GM10266 (cell line): ENCODE data around the gene MED26.
"Not testable (repeated sequence)": the region's sequence is repeated elsewhere in the genome, so short reads cannot be mapped to it uniquely, and the experiment has no call there.

ENCODE experiments used
- DNase-seq: peaks from one replicate; pipeline ENCODE4 v3.0.0; 2012; ENCODE audit errors: extremely low spot score
- TF ChIP-seq, protein P1 (sequence below): IDR thresholded peaks from 2 replicates; pipeline ENCODE4 v1.5.1; 2012; ENCODE audit warnings: mild to moderate bottlenecking, low read depth; ENCODE audit not compliant: control insufficient read depth, insufficient read depth; ENCODE audit errors: missing control alignments

Gene MED26

DNA sequence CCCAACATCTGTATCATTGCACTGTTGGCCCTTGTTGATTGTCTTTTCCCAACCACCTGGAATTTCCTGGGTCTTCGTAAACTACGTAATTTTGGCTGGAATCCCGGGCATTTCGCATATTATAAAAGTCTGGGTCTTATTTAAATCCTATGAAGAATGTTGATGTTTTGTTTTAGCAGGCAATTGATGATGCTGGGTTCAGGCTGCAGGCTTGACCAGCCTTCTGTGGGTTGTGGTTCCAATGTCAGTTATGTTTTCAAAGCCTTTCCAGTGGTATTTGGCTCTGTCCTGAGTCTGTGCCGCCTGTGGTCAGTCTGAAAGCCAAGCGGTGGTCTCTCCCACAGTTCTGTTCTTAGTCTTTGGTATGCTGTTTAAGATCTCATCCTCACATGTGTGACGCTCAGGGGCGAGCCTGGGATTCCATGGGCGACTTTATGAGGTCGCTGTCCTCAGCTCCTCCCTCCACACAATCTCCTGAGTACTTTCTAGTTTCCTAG, 68.2 kb downstream of the MED26 start:
- DNase-seq = no peak
- TF ChIP-seq, protein P1, sequence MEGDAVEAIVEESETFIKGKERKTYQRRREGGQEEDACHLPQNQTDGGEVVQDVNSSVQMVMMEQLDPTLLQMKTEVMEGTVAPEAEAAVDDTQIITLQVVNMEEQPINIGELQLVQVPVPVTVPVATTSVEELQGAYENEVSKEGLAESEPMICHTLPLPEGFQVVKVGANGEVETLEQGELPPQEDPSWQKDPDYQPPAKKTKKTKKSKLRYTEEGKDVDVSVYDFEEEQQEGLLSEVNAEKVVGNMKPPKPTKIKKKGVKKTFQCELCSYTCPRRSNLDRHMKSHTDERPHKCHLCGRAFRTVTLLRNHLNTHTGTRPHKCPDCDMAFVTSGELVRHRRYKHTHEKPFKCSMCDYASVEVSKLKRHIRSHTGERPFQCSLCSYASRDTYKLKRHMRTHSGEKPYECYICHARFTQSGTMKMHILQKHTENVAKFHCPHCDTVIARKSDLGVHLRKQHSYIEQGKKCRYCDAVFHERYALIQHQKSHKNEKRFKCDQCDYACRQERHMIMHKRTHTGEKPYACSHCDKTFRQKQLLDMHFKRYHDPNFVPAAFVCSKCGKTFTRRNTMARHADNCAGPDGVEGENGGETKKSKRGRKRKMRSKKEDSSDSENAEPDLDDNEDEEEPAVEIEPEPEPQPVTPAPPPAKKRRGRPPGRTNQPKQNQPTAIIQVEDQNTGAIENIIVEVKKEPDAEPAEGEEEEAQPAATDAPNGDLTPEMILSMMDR = no peak

DNA sequence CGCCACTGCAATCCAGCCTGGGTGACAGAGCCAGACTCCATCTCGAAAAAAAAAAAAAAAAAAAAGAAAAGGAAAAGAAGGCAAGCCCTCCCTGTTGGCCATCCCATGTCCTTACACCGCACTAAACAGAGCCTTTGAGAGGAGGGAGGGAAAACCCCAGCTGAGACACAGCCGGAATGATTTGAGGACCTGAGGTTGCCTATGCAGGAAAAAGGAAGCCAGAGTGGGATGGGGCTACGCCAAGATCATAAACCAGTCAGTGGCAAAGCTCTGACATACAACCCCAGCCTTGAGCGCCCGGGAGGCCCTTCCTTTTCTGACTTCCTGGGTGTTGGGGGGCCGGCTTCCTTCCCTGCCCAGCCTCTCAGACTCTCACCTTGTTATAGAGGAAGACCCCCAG, 73.2 kb downstream of the MED26 start:
- no peak for DNase-seq
- TF ChIP-seq, protein P1 = no peak

DNA sequence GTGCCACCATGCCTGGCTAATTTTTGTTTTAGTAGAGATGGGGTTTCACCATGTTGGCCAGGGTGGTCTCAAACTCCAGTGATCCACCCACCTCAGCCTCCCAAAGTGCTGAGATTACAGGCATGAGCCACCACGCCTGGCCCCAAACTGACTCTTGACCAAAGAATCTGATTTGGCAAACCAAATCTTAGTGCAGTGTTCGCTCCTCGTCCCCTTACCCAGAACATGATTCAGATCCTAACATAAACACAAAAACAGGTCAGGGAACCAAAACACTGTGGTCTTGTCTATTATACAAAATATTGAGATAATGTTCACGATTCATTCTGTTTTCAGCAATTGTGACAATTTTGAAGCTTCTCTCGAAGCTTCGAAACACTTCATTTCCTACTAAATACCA, 76.1 kb downstream of the MED26 start:
- not testable (repeated sequence) for DNase-seq

DNA sequence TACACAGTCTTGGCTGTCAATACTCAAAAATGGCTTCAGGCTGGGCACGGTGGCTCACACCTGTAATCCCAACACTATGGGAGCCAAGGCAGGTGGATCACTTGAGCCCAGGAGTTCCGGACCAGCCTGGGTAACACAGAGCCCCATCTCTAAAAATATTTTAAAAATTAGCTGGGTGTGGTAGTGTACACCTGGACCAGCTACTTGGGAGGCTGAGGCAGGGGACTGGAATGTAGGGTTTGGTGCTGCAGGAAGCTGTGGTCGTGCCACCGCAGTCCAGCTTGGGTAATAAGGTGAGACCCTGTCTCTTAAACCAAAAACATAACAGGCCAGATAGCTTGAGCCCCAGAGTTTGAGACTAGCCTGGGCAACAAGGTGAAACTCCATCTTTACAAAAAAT, 79.0 kb downstream of the MED26 start:
- no peak for DNase-seq
- TF ChIP-seq, protein P1 = no peak

DNA sequence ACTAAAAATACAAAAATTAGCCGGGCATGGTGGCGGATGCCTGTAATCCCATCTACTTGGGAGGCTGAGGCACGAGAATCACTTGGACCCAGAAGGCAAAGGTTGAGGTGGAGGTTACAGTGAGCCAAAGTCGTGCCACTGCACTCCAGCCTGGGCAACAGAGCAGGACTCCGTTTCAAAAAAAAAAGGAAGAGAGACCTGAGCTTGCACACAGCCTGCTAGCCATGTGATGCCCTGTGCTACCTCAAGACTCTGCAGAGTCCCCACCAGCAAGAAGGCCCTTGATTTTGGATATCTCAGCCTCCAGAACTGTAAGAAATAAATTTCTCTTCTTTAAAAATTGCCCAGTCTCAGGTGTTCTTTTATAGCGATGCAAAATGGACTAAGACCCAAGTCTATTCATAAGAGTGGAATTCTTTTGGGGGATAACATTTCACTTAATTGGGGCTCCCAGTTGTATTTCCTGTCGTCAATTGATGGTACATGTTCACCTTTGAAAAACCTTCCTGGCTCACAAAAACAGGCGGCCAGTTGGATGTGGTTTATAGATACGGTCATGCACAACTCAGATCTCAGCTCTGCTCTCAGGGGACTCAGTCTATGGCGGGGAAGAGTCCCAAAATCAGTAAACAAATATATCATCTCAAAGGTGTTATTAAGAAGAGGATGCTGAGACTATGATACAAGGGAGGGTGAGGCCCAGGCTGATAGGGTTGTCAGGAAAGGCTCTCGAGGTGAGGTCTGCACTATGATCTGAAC, 83.4 kb downstream of the MED26 start:
- TF ChIP-seq, protein P1 = no peak

DNA sequence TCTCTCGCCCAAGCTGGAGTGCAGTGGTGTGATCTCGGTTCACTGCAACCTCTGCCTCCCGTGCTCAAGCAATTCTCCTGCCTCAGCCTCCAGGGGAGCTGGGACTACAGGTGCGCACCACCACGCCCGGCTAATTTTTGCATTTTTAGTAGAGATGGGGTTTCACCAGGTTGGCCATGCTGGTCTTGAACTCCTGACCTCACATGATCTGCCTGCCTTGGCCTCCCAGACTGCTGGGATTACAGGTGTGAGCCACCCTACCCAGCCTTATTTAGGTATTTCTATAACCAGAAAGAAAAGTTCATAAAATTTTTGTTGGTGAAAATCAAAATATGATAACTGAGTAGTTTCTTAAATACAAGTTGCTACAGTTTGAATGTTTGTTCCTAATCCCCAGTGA, 84.3 kb downstream of the MED26 start:
- not testable (repeated sequence) for DNase-seq

More for the DNA sequence above, 83.4 kb downstream of the MED26 start:
- no peak for DNase-seq

DNA sequence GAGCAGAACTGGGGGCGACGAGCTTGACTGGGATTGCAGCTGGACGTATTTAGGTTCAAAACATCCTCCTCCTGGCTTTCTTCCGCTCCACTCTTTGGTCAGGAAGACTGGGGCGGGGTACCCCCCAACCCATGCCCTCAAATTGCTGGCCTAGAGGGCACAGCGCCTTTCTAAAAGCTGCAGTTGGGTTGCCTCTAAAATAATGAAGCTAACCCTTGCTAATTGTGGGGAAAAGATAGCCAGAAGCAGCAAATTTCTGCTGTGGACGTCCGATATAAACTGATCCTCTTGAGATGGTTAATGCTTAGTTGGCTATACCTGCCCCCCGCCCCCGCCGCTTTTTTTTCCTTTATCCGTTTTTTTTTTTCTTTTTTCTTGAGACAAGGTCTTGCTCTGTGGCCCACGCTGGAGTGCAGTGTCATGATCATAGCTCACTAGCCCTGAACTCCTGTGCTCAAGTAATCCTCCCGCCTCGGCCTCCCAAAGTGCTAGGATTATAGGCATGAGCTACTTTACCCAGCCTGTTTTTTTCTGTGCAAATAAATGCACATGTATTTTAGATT, 85.0 kb downstream of the MED26 start:
- DNase-seq = no peak

More for the DNA sequence above, 85.0 kb downstream of the MED26 start:
- TF ChIP-seq, protein P1 = no peak
